ENCODE data around the gene ALDH8A1. TPM values are rescaled to one million over a fixed set of nuclear protein-coding genes. Genes with fewer than 3 reads are reported as not detected.
"Not testable (repeated sequence)": the region's sequence is repeated elsewhere in the genome, so short reads cannot be mapped to it uniquely, and the experiment has no call there.

Gene ALDH8A1
- total and polyA plus RNA-seq, 9 donors, result 0.21 to 5.4 (median 0.80) TPM

DNA sequence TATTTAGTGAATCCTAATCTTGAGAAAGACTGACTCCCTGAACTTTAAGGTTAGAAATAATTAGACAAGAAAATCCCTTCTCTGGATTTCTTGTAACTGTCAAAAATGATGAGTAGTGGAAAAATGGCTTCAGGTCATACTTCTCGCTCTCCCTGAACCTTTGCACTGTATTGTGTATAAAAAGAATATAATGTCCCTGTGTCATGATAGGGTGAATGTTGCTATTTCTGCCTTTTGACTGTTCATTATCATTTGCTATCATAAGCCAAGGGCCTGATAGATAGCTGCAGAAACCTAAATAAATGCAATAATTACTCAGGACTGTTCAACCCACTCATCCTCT lies 39.3 kb downstream of the ALDH8A1 start:
- DNase-seq, result no peak
- Histone ChIP-seq H3K27ac (no peak overlapping the region), H3K27me3 (no peaks in the 10 kb centered on the region), H3K4me3 (no peak overlapping the region), H3K9me3 (no peaks in the 10 kb centered on the region), H3K36me3 (no peaks in the 10 kb centered on the region), H3K4me1 (ENCODE audit: insufficient read depth) (peaks cover 4% of the 10 kb centered on the region)
- WGBS, 3 donors, result 39 to 82% (median 64%) methylated on average over 1 of the region's 1 CpG
- intact Hi-C loops (cut with DNase I), result no loop called here
- TF ChIP-seq POLR2A (IDR thresholded peaks at IDR 0.05) (no peak), CTCF (IDR thresholded peaks at IDR 0.05) (no peak), EP300 (IDR thresholded peaks at IDR 0.05) (no peak)

DNA sequence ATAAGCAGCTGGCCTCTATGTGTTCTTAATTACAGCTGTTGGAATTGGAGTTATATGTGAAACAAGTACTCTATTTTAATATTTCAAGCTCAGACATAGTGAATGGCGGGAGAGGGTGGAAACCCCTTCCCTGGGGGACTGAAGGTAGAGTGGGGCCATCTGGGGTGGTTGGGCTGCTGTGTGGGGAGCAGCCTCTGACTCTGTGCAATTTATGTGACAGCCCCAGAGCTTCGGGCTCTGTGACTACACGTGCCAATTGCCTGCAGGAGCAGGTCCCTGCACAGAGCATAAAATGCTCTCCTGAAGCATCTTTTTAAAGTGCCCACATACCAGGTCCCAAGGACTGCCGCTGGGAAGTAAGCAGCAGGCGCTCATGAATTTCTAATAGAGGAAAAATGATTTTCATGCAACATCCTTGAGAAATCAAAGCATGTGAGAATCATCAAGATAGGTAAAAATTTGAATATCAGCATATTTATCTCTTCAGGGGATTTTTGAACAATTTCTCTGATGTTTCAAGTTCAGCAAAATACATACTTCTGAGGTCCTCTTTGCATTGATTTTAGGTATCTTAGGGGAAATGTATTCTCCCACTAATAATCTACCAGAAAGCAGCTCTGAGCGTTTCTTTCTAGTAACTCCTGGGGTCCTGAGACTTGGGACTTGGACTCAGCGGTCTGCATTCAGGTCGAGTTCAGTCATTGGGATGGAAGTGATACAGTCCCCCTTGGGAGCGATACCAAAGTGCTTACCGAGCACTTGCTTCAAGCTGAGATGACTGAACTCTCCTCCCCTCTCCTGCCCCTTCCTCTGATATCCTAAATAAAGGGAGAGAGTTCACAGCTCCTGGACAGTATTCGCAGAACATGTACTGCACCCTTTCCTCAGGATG lies 40.0 kb downstream of the ALDH8A1 start:
- 48 to 67% (median 61%) methylated on average over 11 of the region's 11 CpGs for WGBS, 3 donors
- TF ChIP-seq CTCF (IDR thresholded peaks at IDR 0.05), result no peak
- H3K36me3 ChIP-seq, result no peaks in the 10 kb centered on the region
- no peaks in the 10 kb centered on the region for H3K27me3 ChIP-seq
- no peak overlapping the region for H3K27ac ChIP-seq
- intact Hi-C loops (cut with DNase I), result no loop called here
- H3K4me3 ChIP-seq, result no peak overlapping the region
- H3K9me3 ChIP-seq, result no peaks in the 10 kb centered on the region
- DNase-seq, result no peak
- H3K4me1 ChIP-seq (ENCODE audit: insufficient read depth), result peaks cover 4% of the 10 kb centered on the region

GRCh38 chr6:134908906-134909516 lies 40.9 kb downstream of the ALDH8A1 start:
- 4 to 14% (median 5%) methylated on average over 12 of the region's 12 CpGs for WGBS, 3 donors
- no peaks in the 10 kb centered on the region for H3K9me3 ChIP-seq
- peak overlapping the region in 1 of 2 donors; percentile 13 for H3K27ac ChIP-seq
- H3K4me1 ChIP-seq (ENCODE audit: insufficient read depth), result peaks cover 4% of the 10 kb centered on the region
- peak; percentile 64 to 80 (median 70) for DNase-seq
- no peaks in the 10 kb centered on the region for H3K27me3 ChIP-seq
- intact Hi-C loops (cut with DNase I), result no loop called here
- no peaks in the 10 kb centered on the region for H3K36me3 ChIP-seq
- no peak for TF ChIP-seq CTCF (IDR thresholded peaks at IDR 0.05)
- TF ChIP-seq POLR2A (IDR thresholded peaks at IDR 0.05), result no peak
- TF ChIP-seq EP300 (IDR thresholded peaks at IDR 0.05), result peak; percentile 78
- no peak overlapping the region for H3K4me3 ChIP-seq

DNA sequence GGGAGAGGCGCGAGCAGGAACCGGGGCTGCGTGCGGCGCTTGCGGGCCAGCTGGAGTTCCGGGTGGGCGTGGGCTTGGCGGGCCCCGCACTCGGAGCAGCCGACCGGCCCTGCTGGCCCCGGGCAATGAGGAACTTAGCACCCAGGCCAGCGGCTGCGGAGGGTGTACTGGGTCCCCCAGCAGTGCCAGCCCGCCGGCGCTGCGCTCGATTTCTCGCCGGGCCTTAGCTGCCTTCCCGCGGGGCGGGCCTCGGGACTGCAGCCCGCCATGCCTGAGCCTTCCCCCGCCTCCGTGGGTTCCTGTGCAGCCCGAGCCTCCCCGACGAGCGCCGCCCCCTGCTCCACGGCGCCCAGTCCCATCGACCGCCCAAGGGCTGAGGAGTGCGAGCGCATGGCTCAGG lies 45.2 kb downstream of the ALDH8A1 start:
- H3K4me1 ChIP-seq (ENCODE audit: insufficient read depth), result peaks cover 12% of the 10 kb centered on the region
- H3K36me3 ChIP-seq; DNase-seq; intact Hi-C loops (cut with DNase I); H3K4me3 ChIP-seq; H3K27ac ChIP-seq; H3K27me3 ChIP-seq; H3K9me3 ChIP-seq: not testable (repeated sequence)
- WGBS, 3 donors, result 92 to 97% (median 96%) methylated on average over 22 to 42 of the region's 42 CpGs

DNA sequence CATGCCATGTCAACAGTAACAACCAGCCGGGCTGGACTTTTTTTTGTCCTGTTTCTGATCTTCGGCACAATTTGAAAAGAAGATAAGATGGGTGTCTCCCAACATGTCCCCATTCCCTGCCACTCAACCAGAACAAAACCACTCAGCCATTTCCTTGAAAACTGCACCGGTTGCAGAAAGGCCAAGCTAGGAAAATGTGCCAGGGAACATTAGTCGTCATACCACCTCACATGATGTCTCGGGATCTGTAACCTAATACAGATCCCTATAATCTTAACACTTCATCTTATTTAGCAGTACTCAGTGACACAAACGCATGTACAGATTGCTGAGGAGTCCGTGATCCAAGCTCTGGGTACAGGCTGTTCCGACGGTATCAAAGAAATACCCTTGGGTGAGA lies 46.5 kb downstream of the ALDH8A1 start:
- intact Hi-C loops (cut with DNase I), result no loop called here
- Histone ChIP-seq H3K27ac (no peak overlapping the region), H3K4me3 (no peak overlapping the region), H3K36me3 (no peaks in the 10 kb centered on the region), H3K4me1 (ENCODE audit: insufficient read depth) (peaks cover 9% of the 10 kb centered on the region), H3K27me3 (no peaks in the 10 kb centered on the region), H3K9me3 (no peaks in the 10 kb centered on the region)
- TF ChIP-seq CTCF (IDR thresholded peaks at IDR 0.05) (no peak), POLR2A (IDR thresholded peaks at IDR 0.05) (no peak), EP300 (IDR thresholded peaks at IDR 0.05) (no peak)
- 79 to 89% (median 85%) methylated on average over 9 of the region's 9 CpGs for WGBS, 3 donors
- DNase-seq, result no peak
